ENCODE data around the gene LAMB2. TPM values are rescaled to one million over a fixed set of nuclear protein-coding genes. Genes with fewer than 3 reads are reported as not detected.
A peak's percentile ranks its signal among the peaks of the same experiment; 100 is the strongest.

The LAMB2 gene
- total RNA-seq, 2 donors from 2014 or later: 83.5 to 112 TPM

DNA sequence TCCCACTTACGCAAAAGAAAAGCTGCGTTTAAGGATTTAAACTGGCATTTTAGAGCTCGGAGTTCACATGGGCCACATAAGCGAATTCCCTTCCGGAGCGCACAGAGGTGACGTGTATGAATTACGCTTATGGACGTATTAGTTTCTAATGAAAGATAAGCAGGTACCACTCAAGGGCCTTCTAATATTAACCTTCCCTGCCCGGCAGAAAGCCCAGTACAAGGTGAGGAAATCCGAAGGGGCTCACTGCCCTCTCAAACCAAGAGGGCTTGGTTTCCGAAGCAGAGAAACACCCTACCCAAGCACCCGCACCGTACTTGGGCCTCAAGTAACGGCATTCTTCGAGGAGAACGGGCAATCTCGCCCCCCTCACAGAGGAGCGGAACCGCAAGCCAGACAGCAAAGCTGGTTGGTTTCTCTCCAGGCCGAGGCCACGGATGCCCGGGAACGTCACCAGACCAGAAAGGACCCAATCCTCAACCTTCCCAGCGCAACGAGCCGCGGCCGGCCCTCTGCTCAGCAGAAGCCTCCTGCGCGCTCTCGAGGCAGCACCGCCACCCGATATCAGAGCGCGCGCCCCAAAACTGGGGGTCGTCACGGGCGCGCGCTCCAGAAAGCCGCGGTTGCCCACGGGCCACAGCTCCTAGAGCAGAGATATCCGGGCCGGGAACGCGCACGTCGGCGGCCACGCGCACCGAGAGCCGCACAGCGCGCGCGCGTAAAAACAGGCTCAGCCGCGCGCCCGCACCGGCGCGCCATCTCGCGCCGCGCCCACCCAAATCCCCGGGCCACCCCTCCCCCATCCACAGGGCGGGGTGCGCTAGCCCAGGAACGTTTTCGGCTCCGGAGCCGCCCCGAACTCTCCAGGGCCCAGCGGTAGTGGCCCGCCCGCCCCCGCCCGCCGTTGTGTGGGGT, 39.7 kb downstream of the LAMB2 start:
- Histone ChIP-seq H3K27ac (peak overlapping the region; percentile 96), H3K9ac (ENCODE audit: low read depth in 2 of 2, low read length in 2 of 2) (peak overlapping the region; percentile 70 to 97), H3K4me3 (peak overlapping the region; percentile 85), H3K4me1 (peaks cover 17% of the 10 kb centered on the region), H3K9me3 (no peaks in the 10 kb centered on the region), H3K27me3 (no peaks in the 10 kb centered on the region), H3K36me3 (no peaks in the 10 kb centered on the region)
- DNase-seq: peak; percentile 81
- intact Hi-C loops (cut with DNase I): loop anchor here (10.0 kb wide), 1 partner anchor 108 kb away; no protein-coding TSS in a partner anchor
- TF ChIP-seq, protein P1, sequence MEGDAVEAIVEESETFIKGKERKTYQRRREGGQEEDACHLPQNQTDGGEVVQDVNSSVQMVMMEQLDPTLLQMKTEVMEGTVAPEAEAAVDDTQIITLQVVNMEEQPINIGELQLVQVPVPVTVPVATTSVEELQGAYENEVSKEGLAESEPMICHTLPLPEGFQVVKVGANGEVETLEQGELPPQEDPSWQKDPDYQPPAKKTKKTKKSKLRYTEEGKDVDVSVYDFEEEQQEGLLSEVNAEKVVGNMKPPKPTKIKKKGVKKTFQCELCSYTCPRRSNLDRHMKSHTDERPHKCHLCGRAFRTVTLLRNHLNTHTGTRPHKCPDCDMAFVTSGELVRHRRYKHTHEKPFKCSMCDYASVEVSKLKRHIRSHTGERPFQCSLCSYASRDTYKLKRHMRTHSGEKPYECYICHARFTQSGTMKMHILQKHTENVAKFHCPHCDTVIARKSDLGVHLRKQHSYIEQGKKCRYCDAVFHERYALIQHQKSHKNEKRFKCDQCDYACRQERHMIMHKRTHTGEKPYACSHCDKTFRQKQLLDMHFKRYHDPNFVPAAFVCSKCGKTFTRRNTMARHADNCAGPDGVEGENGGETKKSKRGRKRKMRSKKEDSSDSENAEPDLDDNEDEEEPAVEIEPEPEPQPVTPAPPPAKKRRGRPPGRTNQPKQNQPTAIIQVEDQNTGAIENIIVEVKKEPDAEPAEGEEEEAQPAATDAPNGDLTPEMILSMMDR (IDR thresholded peaks at IDR 0.05): no peak

DNA sequence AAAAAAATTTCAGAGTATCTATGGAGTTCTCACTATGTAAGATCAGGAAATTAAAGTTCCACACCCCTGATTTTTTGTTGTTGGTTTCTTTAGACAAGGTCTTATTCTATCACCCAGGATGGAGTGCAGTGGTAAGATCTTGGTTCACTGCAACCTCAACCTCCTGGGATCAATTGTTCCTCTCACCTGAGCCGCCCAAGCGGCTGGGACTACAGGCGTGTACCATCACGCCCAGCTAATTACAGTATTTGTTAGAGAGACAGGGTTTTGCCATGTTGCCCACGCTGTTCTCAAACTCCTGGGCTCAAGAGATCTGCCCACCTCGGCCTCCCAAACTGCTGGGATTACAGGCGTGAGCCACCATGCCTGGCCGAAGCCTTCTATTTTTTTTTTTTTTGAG, 51.4 kb downstream of the LAMB2 start:
- intact Hi-C loops (cut with DNase I): no loop called here
- TF ChIP-seq, protein P1 (IDR thresholded peaks at IDR 0.05): no peak
- H3K36me3 ChIP-seq: peaks cover 4% of the 10 kb centered on the region
- no peak for DNase-seq
- no peak overlapping the region for H3K4me3 ChIP-seq
- H3K27ac ChIP-seq: no peak overlapping the region
- H3K9me3 ChIP-seq: no peaks in the 10 kb centered on the region
- H3K4me1 ChIP-seq: no peaks in the 10 kb centered on the region
- H3K27me3 ChIP-seq: no peaks in the 10 kb centered on the region
- no peak overlapping the region for H3K9ac ChIP-seq (ENCODE audit: low read depth in 2 of 2, low read length in 2 of 2)

DNA sequence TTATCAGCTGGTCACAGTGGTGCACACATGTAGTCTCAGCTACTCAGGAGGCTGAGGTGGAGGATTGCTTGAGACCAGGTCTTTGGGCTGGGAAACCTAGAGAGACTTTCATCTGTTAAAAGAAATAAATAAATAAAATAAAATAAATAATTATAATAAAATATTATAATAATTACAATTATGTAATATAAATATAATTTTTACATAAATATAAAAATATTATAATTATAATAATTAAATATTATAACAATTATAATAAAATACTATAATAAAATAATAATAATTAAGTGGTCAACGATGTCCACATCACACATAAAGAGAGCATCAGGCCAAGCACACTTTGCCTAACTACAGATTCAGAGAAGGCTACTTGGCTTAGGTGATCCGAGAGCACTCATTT, 53.6 kb downstream of the LAMB2 start:
- no peak overlapping the region for H3K27ac ChIP-seq
- intact Hi-C loops (cut with DNase I): no loop called here
- H3K4me3 ChIP-seq: no peak overlapping the region
- no peak for DNase-seq
- no peaks in the 10 kb centered on the region for H3K4me1 ChIP-seq
- TF ChIP-seq, protein P1 (IDR thresholded peaks at IDR 0.05): no peak
- no peaks in the 10 kb centered on the region for H3K9me3 ChIP-seq
- H3K27me3 ChIP-seq: no peaks in the 10 kb centered on the region
- H3K36me3 ChIP-seq: peaks cover 4% of the 10 kb centered on the region
- no peak overlapping the region for H3K9ac ChIP-seq (ENCODE audit: low read depth in 2 of 2, low read length in 2 of 2)

DNA sequence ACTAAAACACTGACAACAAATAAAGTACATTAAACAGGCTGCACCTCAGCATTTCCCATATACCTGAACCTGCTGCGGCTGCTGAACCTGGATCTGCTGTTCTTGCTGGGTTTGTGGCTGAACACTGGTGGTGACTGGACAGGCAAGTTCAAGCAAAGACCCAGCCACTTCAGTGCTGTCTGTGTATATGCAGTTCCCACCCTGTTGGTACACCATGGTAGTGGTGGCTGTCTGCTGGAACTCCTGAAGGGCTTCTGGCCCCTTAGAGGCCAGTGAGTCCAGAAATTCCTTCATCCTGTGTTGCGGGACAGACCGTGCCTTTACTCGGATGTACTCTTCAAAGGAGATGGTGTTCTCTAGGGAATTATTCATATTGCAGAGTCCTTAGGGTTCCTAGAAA, 56.2 kb downstream of the LAMB2 start:
- intact Hi-C loops (cut with DNase I): no loop called here
- Histone ChIP-seq H3K36me3 (peaks cover 9% of the 10 kb centered on the region), H3K9me3 (no peaks in the 10 kb centered on the region), H3K27ac (no peak overlapping the region), H3K27me3 (no peaks in the 10 kb centered on the region), H3K4me3 (no peak overlapping the region), H3K9ac (ENCODE audit: low read depth in 2 of 2, low read length in 2 of 2) (no peak overlapping the region), H3K4me1 (no peaks in the 10 kb centered on the region)
- DNase-seq: no peak
- TF ChIP-seq, protein P1 (IDR thresholded peaks at IDR 0.05): no peak

DNA sequence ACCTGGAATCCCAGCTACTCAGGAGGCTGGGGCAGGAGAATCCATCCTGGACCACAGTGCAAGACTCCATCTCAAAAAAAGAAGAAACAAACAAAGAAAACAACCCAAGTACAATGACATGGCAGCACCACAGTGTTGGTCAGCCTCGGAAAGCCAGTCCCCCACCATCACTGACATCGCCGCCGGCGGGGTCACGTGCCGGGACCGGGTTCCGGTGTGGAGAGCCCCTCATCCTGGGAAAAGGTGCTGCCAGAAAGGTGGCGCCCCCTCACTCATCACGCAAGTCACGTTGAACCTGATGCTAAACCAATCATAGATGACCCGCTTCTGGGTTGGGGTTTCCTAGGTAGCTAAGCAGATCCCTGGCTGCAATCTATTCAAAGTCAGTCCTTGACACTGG, 56.7 kb downstream of the LAMB2 start:
- no peak for DNase-seq

More for the DNA sequence above, 56.7 kb downstream of the LAMB2 start:
- H3K4me3 ChIP-seq: no peak overlapping the region
- intact Hi-C loops (cut with DNase I): no loop called here
- no peaks in the 10 kb centered on the region for H3K9me3 ChIP-seq
- no peak overlapping the region for H3K9ac ChIP-seq (ENCODE audit: low read depth in 2 of 2, low read length in 2 of 2)
- peaks cover 9% of the 10 kb centered on the region for H3K36me3 ChIP-seq
- TF ChIP-seq, protein P1 (IDR thresholded peaks at IDR 0.05): no peak
- H3K4me1 ChIP-seq: no peaks in the 10 kb centered on the region
- no peaks in the 10 kb centered on the region for H3K27me3 ChIP-seq
- H3K27ac ChIP-seq: no peak overlapping the region

Small RNA genes lying within 50 kb of the gene (microRNA-seq; reads per million reads assigned to microRNA genes)
- not detected for gene MIR6890

Other genes starting within 250 kb of the LAMB2 start
- gene SLC25A20, start 234.2 kb downstream of the LAMB2 start, total RNA-seq: 10 to 100 TPM; 28.6 to 31.5 TPM
- gene ARIH2, start 214.2 kb downstream of the LAMB2 start, total RNA-seq: 10 to 100 TPM; 55.6 to 77.4 TPM
- 10 to 100 TPM; 34.9 to 73.9 TPM for gene P4HTM, start 142.8 kb downstream of the LAMB2 start, total RNA-seq
- 100 to 1,000 TPM in 1 of 2 donors, 10 to 100 TPM in 1; 92.3 to 150 TPM for gene WDR6, start 125.7 kb downstream of the LAMB2 start, total RNA-seq
- 10 to 100 TPM; 22.0 to 23.5 TPM for gene DALRD3, start 114.5 kb downstream of the LAMB2 start, total RNA-seq
- gene NDUFAF3, start 110.9 kb downstream of the LAMB2 start, total RNA-seq: 10 to 100 TPM; 62.2 to 98.4 TPM
- 100 to 1,000 TPM; 126 to 249 TPM for gene IMPDH2, start 103.7 kb downstream of the LAMB2 start, total RNA-seq
- 10 to 100 TPM; 59.8 to 76.0 TPM for gene QRICH1, start 39.0 kb downstream of the LAMB2 start, total RNA-seq
- 100 to 1,000 TPM; 371 to 374 TPM for gene QARS1, start 28.3 kb downstream of the LAMB2 start, total RNA-seq
- 10 to 100 TPM; 59.1 to 81.0 TPM for gene USP19, start 12.2 kb downstream of the LAMB2 start, total RNA-seq
- gene CCDC71, start 33.3 kb upstream of the LAMB2 start, total RNA-seq: 10 to 100 TPM; 17.8 to 22.6 TPM
- 1 to 10 TPM; 5.1 to 9.4 TPM for gene KLHDC8B, start 38.5 kb upstream of the LAMB2 start, total RNA-seq
- 1 to 10 TPM; 3.1 to 4.2 TPM for gene C3orf62, start 144.2 kb upstream of the LAMB2 start, total RNA-seq
- 10 to 100 TPM; 40.5 to 43.9 TPM for gene USP4, start 207.0 kb upstream of the LAMB2 start, total RNA-seq
- gene GPX1, start 225.3 kb upstream of the LAMB2 start, total RNA-seq: 100 to 1,000 TPM; 131 to 235 TPM